Measurements from ENCODE around the gene SLC22A16. TPM values are rescaled to one million over a fixed set of nuclear protein-coding genes. Genes with fewer than 3 reads are reported as not detected.

Gene SLC22A16
- total and polyA plus RNA-seq, 9 donors = 0.12 to 0.35 (median 0.23) TPM; not detected in 1

DNA sequence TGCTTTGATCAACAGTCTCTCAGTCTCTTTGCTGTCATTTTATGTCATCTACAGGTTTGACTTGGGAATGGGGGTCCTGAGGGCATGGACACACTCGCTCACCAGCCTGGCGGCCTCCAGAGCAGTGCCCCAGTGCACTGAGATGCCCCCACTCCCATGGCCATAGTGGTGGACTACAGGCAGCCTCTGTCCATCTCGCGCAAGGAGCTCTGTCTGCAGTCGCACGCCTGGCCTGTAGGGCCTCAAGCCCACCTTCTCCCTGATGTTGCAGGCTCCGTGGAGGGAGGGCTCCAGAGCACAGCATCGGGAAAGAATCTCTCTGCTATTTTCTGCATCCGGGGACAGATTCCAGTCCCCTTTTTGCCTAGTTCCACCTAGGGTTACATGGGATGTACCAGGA lies 83.7 kb downstream of the SLC22A16 start:
- Histone ChIP-seq H3K9me3 (replicated peaks; ENCODE audit: control insufficient read depth, low read depth, low read length) (no peaks in the 10 kb centered on the region), H3K27me3 (ENCODE audit: control insufficient read depth, insufficient read depth, low read length) (no peaks in the 10 kb centered on the region), H3K36me3 (ENCODE audit: control insufficient read depth, insufficient read depth, low read length) (no peaks in the 10 kb centered on the region), H3K27ac (ENCODE audit: low read length) (no peak overlapping the region), H3K4me1 (ENCODE audit: control insufficient read depth, insufficient read depth, low read length) (no peaks in the 10 kb centered on the region), H3K4me3 (ENCODE audit: low read length) (no peak overlapping the region)
- DNase-seq = no peak
- WGBS (ENCODE audit: insufficient coverage) = 71% methylated on average over 7 of the region's 9 CpGs

DNA sequence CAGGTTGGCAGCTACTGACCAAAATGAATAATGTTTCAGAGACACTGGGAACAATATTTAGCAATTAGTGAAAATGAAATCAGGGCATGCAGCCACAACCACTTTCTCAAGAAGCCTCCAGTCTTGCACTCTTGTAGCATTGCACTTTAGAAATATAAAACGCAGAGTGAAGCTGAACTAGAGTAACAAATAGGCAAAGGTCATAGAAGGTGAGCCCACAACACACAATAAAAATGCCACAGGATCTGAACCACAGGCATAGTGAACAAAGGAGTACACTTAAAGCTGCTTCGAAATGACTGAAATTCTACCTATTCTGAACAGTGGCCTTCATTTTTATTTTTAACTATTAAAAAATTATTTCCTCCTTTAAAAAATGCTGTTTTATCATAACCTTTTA lies 86.0 kb downstream of the SLC22A16 start:
- Histone ChIP-seq H3K27ac (ENCODE audit: low read length) (no peak overlapping the region), H3K4me1 (ENCODE audit: control insufficient read depth, insufficient read depth, low read length) (no peaks in the 10 kb centered on the region), H3K9me3 (replicated peaks; ENCODE audit: control insufficient read depth, low read depth, low read length) (no peaks in the 10 kb centered on the region), H3K27me3 (ENCODE audit: control insufficient read depth, insufficient read depth, low read length) (no peaks in the 10 kb centered on the region), H3K4me3 (ENCODE audit: low read length) (no peak overlapping the region), H3K36me3 (ENCODE audit: control insufficient read depth, insufficient read depth, low read length) (no peaks in the 10 kb centered on the region)
- DNase-seq = no peak
- no CpG with 5 or more reads among the region's 2 CpGs for WGBS (ENCODE audit: insufficient coverage)

DNA sequence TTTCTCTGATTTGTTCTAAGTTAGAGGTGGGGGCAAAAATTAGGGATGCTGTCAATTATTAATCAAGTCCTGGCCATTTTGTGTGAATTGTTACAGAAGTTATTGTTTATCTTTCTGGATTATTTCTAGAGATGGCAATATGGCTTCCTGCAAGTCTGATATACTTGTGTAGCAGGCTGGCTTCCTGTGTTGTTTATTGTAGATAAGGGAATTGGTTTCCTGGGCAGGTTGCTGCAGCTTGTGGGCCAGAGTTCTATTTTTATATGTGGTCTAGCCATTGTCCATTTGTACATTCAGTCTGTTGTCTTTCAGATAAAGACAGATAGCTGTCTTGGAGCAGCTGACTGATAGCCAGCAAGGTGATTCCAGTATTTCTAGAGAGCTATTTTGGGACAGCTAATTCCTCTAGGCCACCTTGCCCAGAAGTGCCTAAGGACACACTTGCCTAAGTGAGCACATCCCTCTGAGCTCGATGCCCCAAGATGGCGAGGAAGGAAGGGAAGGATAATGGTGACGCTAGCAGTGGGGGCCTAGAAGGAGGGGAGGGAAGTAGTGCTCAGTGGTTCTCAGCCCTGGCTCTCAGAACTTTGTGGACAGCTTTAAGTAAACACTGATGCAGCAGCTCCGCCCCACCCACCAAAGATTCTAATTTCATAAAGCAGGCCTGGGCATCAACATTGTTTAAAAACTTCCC lies 86.6 kb downstream of the SLC22A16 start:
- no CpG with 5 or more reads among the region's 4 CpGs for WGBS (ENCODE audit: insufficient coverage)
- H3K36me3 ChIP-seq (ENCODE audit: control insufficient read depth, insufficient read depth, low read length) = no peaks in the 10 kb centered on the region
- no peaks in the 10 kb centered on the region for H3K4me1 ChIP-seq (ENCODE audit: control insufficient read depth, insufficient read depth, low read length)
- H3K4me3 ChIP-seq (ENCODE audit: low read length) = no peak overlapping the region
- no peak overlapping the region for H3K27ac ChIP-seq (ENCODE audit: low read length)
- H3K27me3 ChIP-seq (ENCODE audit: control insufficient read depth, insufficient read depth, low read length) = no peaks in the 10 kb centered on the region
- no peaks in the 10 kb centered on the region for H3K9me3 ChIP-seq (replicated peaks; ENCODE audit: control insufficient read depth, low read depth, low read length)
- DNase-seq = no peak

DNA sequence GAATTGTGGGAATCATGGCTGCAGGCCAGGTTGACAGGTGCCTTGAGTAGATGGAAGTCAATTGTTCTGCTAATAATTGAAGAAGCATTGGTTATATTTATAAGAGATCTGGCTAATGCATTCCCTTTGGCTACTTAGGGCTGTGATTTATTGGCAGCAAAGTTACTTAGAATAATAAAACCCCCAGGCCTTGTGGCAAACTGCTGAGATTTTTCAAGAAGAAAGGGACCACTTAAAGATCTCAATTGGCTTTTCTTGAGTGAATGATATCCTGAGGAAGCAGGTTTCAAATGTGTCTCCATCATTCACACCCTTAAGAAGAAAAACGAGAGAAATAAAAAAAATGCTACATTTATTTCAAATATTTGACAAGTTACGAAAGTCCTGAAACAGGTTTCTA lies 88.4 kb downstream of the SLC22A16 start:
- H3K9me3 ChIP-seq (replicated peaks; ENCODE audit: control insufficient read depth, low read depth, low read length) = no peaks in the 10 kb centered on the region
- DNase-seq = no peak
- no peak overlapping the region for H3K4me3 ChIP-seq (ENCODE audit: low read length)
- H3K4me1 ChIP-seq (ENCODE audit: control insufficient read depth, insufficient read depth, low read length) = no peaks in the 10 kb centered on the region
- no peaks in the 10 kb centered on the region for H3K27me3 ChIP-seq (ENCODE audit: control insufficient read depth, insufficient read depth, low read length)
- no peaks in the 10 kb centered on the region for H3K36me3 ChIP-seq (ENCODE audit: control insufficient read depth, insufficient read depth, low read length)
- H3K27ac ChIP-seq (ENCODE audit: low read length) = no peak overlapping the region
- WGBS (ENCODE audit: insufficient coverage) = no CpG with 5 or more reads among the region's 2 CpGs

DNA sequence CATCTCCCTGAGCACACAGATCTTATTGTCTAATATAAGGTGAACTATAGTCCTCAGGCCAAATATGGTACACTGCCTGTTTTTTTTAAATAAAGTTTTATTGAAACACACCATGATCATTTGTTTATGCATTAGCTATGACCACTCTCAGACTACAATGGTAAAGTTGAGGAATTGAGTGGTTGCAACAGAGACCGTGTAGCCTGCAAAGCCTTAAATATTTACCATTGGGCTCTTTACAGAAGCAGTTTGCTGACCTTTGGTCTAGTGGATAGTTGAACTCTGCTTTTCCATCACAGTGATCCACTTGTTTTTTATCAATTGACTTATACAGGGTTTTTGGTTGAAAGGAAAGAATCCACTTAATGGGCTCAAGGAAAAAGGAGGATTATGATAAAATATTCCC lies 91.0 kb downstream of the SLC22A16 start:
- H3K27me3 ChIP-seq (ENCODE audit: control insufficient read depth, insufficient read depth, low read length) = no peaks in the 10 kb centered on the region
- no peaks in the 10 kb centered on the region for H3K9me3 ChIP-seq (replicated peaks; ENCODE audit: control insufficient read depth, low read depth, low read length)
- no peak overlapping the region for H3K4me3 ChIP-seq (ENCODE audit: low read length)
- no CpG with 5 or more reads among the region's 1 CpG for WGBS (ENCODE audit: insufficient coverage)
- DNase-seq = no peak
- H3K27ac ChIP-seq (ENCODE audit: low read length) = no peak overlapping the region
- no peaks in the 10 kb centered on the region for H3K4me1 ChIP-seq (ENCODE audit: control insufficient read depth, insufficient read depth, low read length)
- no peaks in the 10 kb centered on the region for H3K36me3 ChIP-seq (ENCODE audit: control insufficient read depth, insufficient read depth, low read length)

DNA sequence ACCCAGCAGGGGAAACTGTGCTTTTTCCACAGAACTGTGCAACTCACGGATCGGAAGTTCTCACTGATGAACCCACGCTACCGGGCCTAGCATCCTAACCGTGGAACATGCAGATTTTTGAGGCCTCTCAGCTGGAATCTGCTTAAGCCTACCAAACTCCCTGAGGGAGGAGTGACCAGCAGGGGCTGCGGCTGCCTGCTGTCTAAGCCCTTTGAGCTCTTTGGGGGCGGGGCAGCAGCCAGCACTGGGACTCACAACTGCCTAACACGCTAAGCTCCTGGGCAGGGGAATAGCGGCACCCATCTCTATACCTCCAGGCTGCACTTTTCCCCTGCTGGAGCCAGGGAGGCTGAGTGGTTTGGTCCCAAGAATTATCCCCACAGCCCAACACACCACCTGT lies 97.9 kb downstream of the SLC22A16 start:
- WGBS (ENCODE audit: insufficient coverage) = 61% methylated on average over 8 of the region's 9 CpGs
- Histone ChIP-seq H3K27ac (ENCODE audit: low read length) (no peak overlapping the region), H3K27me3 (ENCODE audit: control insufficient read depth, insufficient read depth, low read length) (no peaks in the 10 kb centered on the region), H3K4me1 (ENCODE audit: control insufficient read depth, insufficient read depth, low read length) (no peaks in the 10 kb centered on the region), H3K4me3 (ENCODE audit: low read length) (no peak overlapping the region), H3K36me3 (ENCODE audit: control insufficient read depth, insufficient read depth, low read length) (no peaks in the 10 kb centered on the region), H3K9me3 (replicated peaks; ENCODE audit: control insufficient read depth, low read depth, low read length) (no peaks in the 10 kb centered on the region)
- no peak for DNase-seq

Other genes with a start within 250 kb of the SLC22A16 start
- 1.4 TPM for gene METTL24, start 118.3 kb downstream of the SLC22A16 start, total RNA-seq
- 1 to 10 TPM in 3 of 8 donors, under 1 TPM in 5; 0.28 to 2.2 (median 0.75) TPM for gene METTL24, start 118.3 kb downstream of the SLC22A16 start, polyA plus RNA-seq (ENCODE audit: insufficient read depth in 1 of 8, insufficient read length in 8 of 8, low replicate concordance in 1 of 8)
- gene DDO, start 61.0 kb downstream of the SLC22A16 start, total RNA-seq = 0.49 TPM
- under 1 TPM in 5 of 8 donors, not detected in 3; 0.08 to 0.30 (median 0.21) TPM for gene DDO, start 61.0 kb downstream of the SLC22A16 start, polyA plus RNA-seq (ENCODE audit: insufficient read depth in 1 of 8, insufficient read length in 8 of 8, low replicate concordance in 1 of 8)

All from muscle of leg (tissue), 11 donors.